HL-60 (cell line): ENCODE data around the gene SAMHD1.
"Not testable (repeated sequence)": the region's sequence is repeated elsewhere in the genome, so short reads cannot be mapped to it uniquely, and the experiment has no call there.

ENCODE experiments used
- DNase-seq, 2 experiments: peaks; one replicate each; pipeline ENCODE4 v3.0.0-alpha.2; 2010 to 2020; ENCODE audit warnings: low read depth in 1 of 2, low spot score in 1 of 2
- H3K27ac ChIP-seq: fragments of 250-450 bp; sonication (Bioruptor Pico); replicated peaks from 2 replicates; pipeline ENCODE4 v1.5.1; 2020; ENCODE audit warnings: mild to moderate bottlenecking, moderate library complexity
- H3K27me3 ChIP-seq: fragments of 250-450 bp; sonication (Bioruptor Pico); 2 replicates; pipeline ENCODE4 v1.5.1; 2021; ENCODE audit warnings: mild to moderate bottlenecking, moderate library complexity; ENCODE audit not compliant: insufficient read depth, poor library complexity, severe bottlenecking
- H3K4me3 ChIP-seq: replicated peaks from 2 replicates; pipeline ENCODE4 v1.5.1; 2011; ENCODE audit warnings: mild to moderate bottlenecking, control low read depth, low read length; ENCODE audit not compliant: insufficient read depth
- CTCF ChIP-seq: IDR thresholded peaks from one replicate; pipeline ENCODE4 v1.5.1; 2011; ENCODE audit warnings: low read length, control low read depth, inconsistent platforms; ENCODE audit not compliant: insufficient read depth
- GABPA ChIP-seq: IDR thresholded peaks from 2 replicates; pipeline ENCODE4 v1.6.1; 2012; ENCODE audit warnings: low read depth
- POLR2AphosphoS5 ChIP-seq: IDR thresholded peaks from 2 replicates; pipeline ENCODE4 v1.6.1; 2012; ENCODE audit warnings: low read depth
- REST ChIP-seq: IDR thresholded peaks from 2 replicates; pipeline ENCODE4 v1.6.1; 2012; ENCODE audit warnings: low read depth; ENCODE audit not compliant: insufficient replicate concordance
- SPI1 ChIP-seq: IDR thresholded peaks from 2 replicates; pipeline ENCODE4 v1.6.1; 2012; ENCODE audit warnings: low read depth, mild to moderate bottlenecking, borderline replicate concordance

Gene SAMHD1

GRCh38 chr20:36936341-36936740 is 15.2 kb downstream of the SAMHD1 start:
- H3K27me3 ChIP-seq, result no peaks in the 10 kb centered on the region
- DNase-seq, result no peak
- no peak overlapping the region for H3K4me3 ChIP-seq
- TF ChIP-seq POLR2AphosphoS5, result no peak
- TF ChIP-seq GABPA, result no peak
- no peak for TF ChIP-seq CTCF
- no peak for TF ChIP-seq REST
- TF ChIP-seq SPI1, result no peak
- no peak overlapping the region for H3K27ac ChIP-seq

GRCh38 chr20:36933571-36933970 is 17.9 kb downstream of the SAMHD1 start:
- not testable (repeated sequence) for H3K4me3 ChIP-seq, H3K27ac ChIP-seq, DNase-seq, H3K27me3 ChIP-seq

- Histone ChIP-seq H3K27ac (no peak overlapping the region), H3K27me3 (no peaks in the 10 kb centered on the region), H3K4me3 (no peak overlapping the region)
- DNase-seq, result no peak
- TF ChIP-seq CTCF (no peak), GABPA (no peak), POLR2AphosphoS5 (no peak), REST (no peak), SPI1 (0 out of 2 replicates have a peak, but pooled peaks have one; percentile 2)
These were observed 18.8 kb downstream of the SAMHD1 start for GRCh38 chr20:36932476-36933426.

GRCh38 chr20:36932067-36932466 is 19.4 kb downstream of the SAMHD1 start:
- not testable (repeated sequence) for H3K27me3 ChIP-seq

GRCh38 chr20:36929691-36930090 is 21.8 kb downstream of the SAMHD1 start:
- no peak for DNase-seq
- Histone ChIP-seq H3K4me3 (no peak overlapping the region), H3K27ac (no peak overlapping the region), H3K27me3 (no peaks in the 10 kb centered on the region)
- no peak for TF ChIP-seq GABPA
- no peak for TF ChIP-seq POLR2AphosphoS5
- TF ChIP-seq SPI1, result no peak
- TF ChIP-seq CTCF, result no peak
- no peak for TF ChIP-seq REST

More at GRCh38 chr20:36932067-36932466, 19.4 kb downstream of the SAMHD1 start:
- not testable (repeated sequence) for H3K4me3 ChIP-seq, DNase-seq, H3K27ac ChIP-seq
